GM18508 (cell line): Measurements from ENCODE around the gene PTPRN2.
"Not testable (repeated sequence)": the region's sequence is repeated elsewhere in the genome, so short reads cannot be mapped to it uniquely, and the experiment has no call there.

ENCODE experiments used
- ATAC-seq: cut with Tn5 transposase; IDR thresholded peaks from one replicate; pipeline ENCODE4 v1.9.1; 2021; ENCODE audit warnings: moderate number of reproducible peaks; ENCODE audit not compliant: insufficient read depth, unreplicated experiment

PTPRN2 gene

GRCh38 chr7:158039270-158039669, 548.4 kb downstream of the PTPRN2 start:
- ATAC-seq = no peak

- ATAC-seq = no peak
These were observed 550.4 kb downstream of the PTPRN2 start for GRCh38 chr7:158037211-158037610.

- ATAC-seq = no peak
These were observed 552.3 kb downstream of the PTPRN2 start for GRCh38 chr7:158035343-158035742.

GRCh38 chr7:158034571-158034970, 553.1 kb downstream of the PTPRN2 start:
- no peak for ATAC-seq

- not testable (repeated sequence) for ATAC-seq
These were observed 553.7 kb downstream of the PTPRN2 start for GRCh38 chr7:158033925-158034324.

- no peak for ATAC-seq
These were observed 554.4 kb downstream of the PTPRN2 start for GRCh38 chr7:158033196-158033595.

- no peak for ATAC-seq
These were observed 555.0 kb downstream of the PTPRN2 start for GRCh38 chr7:158032561-158033115.

GRCh38 chr7:158031867-158032308, 555.7 kb downstream of the PTPRN2 start:
- no peak for ATAC-seq

GRCh38 chr7:158030566-158030965, 557.1 kb downstream of the PTPRN2 start:
- ATAC-seq = no peak

- ATAC-seq = no peak
These were observed 557.6 kb downstream of the PTPRN2 start for GRCh38 chr7:158030071-158030470.

- ATAC-seq = no peak
These were observed 558.1 kb downstream of the PTPRN2 start for GRCh38 chr7:158029509-158029908.

GRCh38 chr7:158028971-158029370, 558.7 kb downstream of the PTPRN2 start:
- ATAC-seq = no peak

GRCh38 chr7:158028290-158028941, 559.2 kb downstream of the PTPRN2 start:
- ATAC-seq = no peak

- ATAC-seq = no peak
These were observed 560.0 kb downstream of the PTPRN2 start for GRCh38 chr7:158027646-158028045.

- ATAC-seq = no peak
These were observed 560.9 kb downstream of the PTPRN2 start for GRCh38 chr7:158026636-158027265.

- ATAC-seq = no peak
These were observed 561.7 kb downstream of the PTPRN2 start for GRCh38 chr7:158025686-158026600.

- no peak for ATAC-seq
These were observed 562.7 kb downstream of the PTPRN2 start for GRCh38 chr7:158024881-158025280.

GRCh38 chr7:158024351-158024715, 563.3 kb downstream of the PTPRN2 start:
- ATAC-seq = no peak

- ATAC-seq = no peak
These were observed 563.8 kb downstream of the PTPRN2 start for GRCh38 chr7:158023681-158024350.

GRCh38 chr7:158023157-158023556, 564.5 kb downstream of the PTPRN2 start:
- ATAC-seq = no peak
